Measurements from ENCODE around the gene CXXC1.

The CXXC1 gene

GRCh38 chr18:50297621-50298442 is 10.3 kb upstream of the CXXC1 start:
- TF ChIP-seq EP300 (IDR thresholded peaks at IDR 0.05; ENCODE audit: borderline replicate concordance): no peak
- no peak for TF ChIP-seq TCF12 (IDR thresholded peaks at IDR 0.05; ENCODE audit: low read depth)
- no peak for TF ChIP-seq ZBTB7A (IDR thresholded peaks at IDR 0.05; ENCODE audit: low read depth)
- TF ChIP-seq MAX (IDR thresholded peaks at IDR 0.05): peak; percentile 39
- no peak for TF ChIP-seq EGR1 (IDR thresholded peaks at IDR 0.05)

- TF ChIP-seq MAX (IDR thresholded peaks at IDR 0.05): no peak
Measured at GRCh38 chr18:50293039-50293438, 5.5 kb upstream of the CXXC1 start.

- TF ChIP-seq MAX (IDR thresholded peaks at IDR 0.05) (no peak), EP300 (IDR thresholded peaks at IDR 0.05; ENCODE audit: borderline replicate concordance) (no peak), TCF12 (IDR thresholded peaks at IDR 0.05; ENCODE audit: low read depth) (no peak), CREB1 (IDR thresholded peaks at IDR 0.05; ENCODE audit: low read depth) (no peak), NFIC (IDR thresholded peaks at IDR 0.05) (no peak), REST (IDR thresholded peaks at IDR 0.05; ENCODE audit: low read depth) (no peak), FOXM1 (IDR thresholded peaks at IDR 0.05; ENCODE audit: borderline replicate concordance, low read depth) (no peak), EGR1 (IDR thresholded peaks at IDR 0.05) (no peak), CEBPB (IDR thresholded peaks at IDR 0.05) (no peak), TEAD4 (IDR thresholded peaks at IDR 0.05) (no peak), ZBTB7A (IDR thresholded peaks at IDR 0.05; ENCODE audit: low read depth) (no peak), RAD21 (IDR thresholded peaks at IDR 0.05; ENCODE audit: low read depth) (no peak)
Measured at GRCh38 chr18:50289108-50289443, 1.6 kb upstream of the CXXC1 start.

GRCh38 chr18:50287028-50287440 is 458 bp downstream of the CXXC1 start:
- TF ChIP-seq YY1 (IDR thresholded peaks at IDR 0.05; ENCODE audit: low read depth): no peak
- no peak for TF ChIP-seq USF1 (IDR thresholded peaks at IDR 0.05)
- TF ChIP-seq REST (IDR thresholded peaks at IDR 0.05; ENCODE audit: low read depth): no peak
- TF ChIP-seq EP300 (IDR thresholded peaks at IDR 0.05; ENCODE audit: borderline replicate concordance): no peak
- no peak for TF ChIP-seq TCF12 (IDR thresholded peaks at IDR 0.05; ENCODE audit: low read depth)
- TF ChIP-seq TAF1 (IDR thresholded peaks at IDR 0.05; ENCODE audit: low read depth): no peak
- no peak for TF ChIP-seq TEAD4 (IDR thresholded peaks at IDR 0.05)
- TF ChIP-seq NFIC (IDR thresholded peaks at IDR 0.05): no peak
- no peak for TF ChIP-seq CEBPB (IDR thresholded peaks at IDR 0.05)
- no peak for TF ChIP-seq ZBTB7A (IDR thresholded peaks at IDR 0.05; ENCODE audit: low read depth)
- no peak for TF ChIP-seq CREB1 (IDR thresholded peaks at IDR 0.05; ENCODE audit: low read depth)

- no peak for TF ChIP-seq TAF1 (IDR thresholded peaks at IDR 0.05; ENCODE audit: low read depth)
- no peak for TF ChIP-seq MAX (IDR thresholded peaks at IDR 0.05)
- no peak for TF ChIP-seq NFIC (IDR thresholded peaks at IDR 0.05)
Measured at GRCh38 chr18:50286391-50287027, 983 bp downstream of the CXXC1 start.

GRCh38 chr18:50285631-50286321 is 1.7 kb downstream of the CXXC1 start:
- no peak for TF ChIP-seq ZBTB7A (IDR thresholded peaks at IDR 0.05; ENCODE audit: low read depth)
- no peak for TF ChIP-seq FOXM1 (IDR thresholded peaks at IDR 0.05; ENCODE audit: borderline replicate concordance, low read depth)
- no peak for TF ChIP-seq CREB1 (IDR thresholded peaks at IDR 0.05; ENCODE audit: low read depth)
- TF ChIP-seq NFIC (IDR thresholded peaks at IDR 0.05): no peak
- no peak for TF ChIP-seq TCF12 (IDR thresholded peaks at IDR 0.05; ENCODE audit: low read depth)
- no peak for TF ChIP-seq REST (IDR thresholded peaks at IDR 0.05; ENCODE audit: low read depth)
- no peak for TF ChIP-seq TAF1 (IDR thresholded peaks at IDR 0.05; ENCODE audit: low read depth)
- TF ChIP-seq EGR1 (IDR thresholded peaks at IDR 0.05): no peak
- TF ChIP-seq RAD21 (IDR thresholded peaks at IDR 0.05; ENCODE audit: low read depth): no peak
- TF ChIP-seq TEAD4 (IDR thresholded peaks at IDR 0.05): no peak
- no peak for TF ChIP-seq YY1 (IDR thresholded peaks at IDR 0.05; ENCODE audit: low read depth)
- TF ChIP-seq EP300 (IDR thresholded peaks at IDR 0.05; ENCODE audit: borderline replicate concordance): no peak
- no peak for TF ChIP-seq MAX (IDR thresholded peaks at IDR 0.05)
- TF ChIP-seq CEBPB (IDR thresholded peaks at IDR 0.05): no peak
- no peak for TF ChIP-seq USF1 (IDR thresholded peaks at IDR 0.05)

Data from Ishikawa (cell line).